ENCODE measurements around the gene GYPB.
"Not testable (repeated sequence)": the region's sequence is repeated elsewhere in the genome, so short reads cannot be mapped to it uniquely, and the experiment has no call there.

DNA sequence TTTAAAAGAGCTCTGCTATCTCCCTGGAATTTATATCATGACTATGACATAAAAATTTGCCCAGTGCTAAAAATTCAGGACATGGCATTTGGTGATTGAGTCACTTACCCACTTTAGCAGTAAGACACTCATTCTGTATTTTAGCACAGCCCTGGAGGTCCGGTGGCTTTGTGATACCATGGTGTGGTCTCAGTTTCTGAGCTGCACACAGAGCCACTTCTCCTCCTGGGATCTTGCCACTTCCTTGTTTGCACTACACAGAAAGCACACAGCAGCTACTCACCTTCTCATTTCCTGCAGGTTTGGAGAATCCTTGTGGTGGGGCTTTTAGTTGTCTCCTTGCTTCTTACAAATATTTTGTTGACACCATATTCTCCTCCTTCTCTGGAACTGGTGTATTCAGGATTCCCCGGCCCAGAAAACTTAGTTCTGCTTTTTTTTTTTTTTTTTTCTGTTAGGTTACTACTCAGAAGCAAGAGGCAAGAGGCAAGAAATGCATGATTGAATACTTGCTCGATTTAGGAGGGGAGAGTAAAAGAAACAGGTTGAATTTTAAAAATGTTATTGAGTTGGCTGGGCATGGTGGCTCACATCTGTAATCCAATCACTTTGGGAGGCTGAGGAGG lies 41.2 kb upstream of the GYPB start:
- TF ChIP-seq, protein P1, sequence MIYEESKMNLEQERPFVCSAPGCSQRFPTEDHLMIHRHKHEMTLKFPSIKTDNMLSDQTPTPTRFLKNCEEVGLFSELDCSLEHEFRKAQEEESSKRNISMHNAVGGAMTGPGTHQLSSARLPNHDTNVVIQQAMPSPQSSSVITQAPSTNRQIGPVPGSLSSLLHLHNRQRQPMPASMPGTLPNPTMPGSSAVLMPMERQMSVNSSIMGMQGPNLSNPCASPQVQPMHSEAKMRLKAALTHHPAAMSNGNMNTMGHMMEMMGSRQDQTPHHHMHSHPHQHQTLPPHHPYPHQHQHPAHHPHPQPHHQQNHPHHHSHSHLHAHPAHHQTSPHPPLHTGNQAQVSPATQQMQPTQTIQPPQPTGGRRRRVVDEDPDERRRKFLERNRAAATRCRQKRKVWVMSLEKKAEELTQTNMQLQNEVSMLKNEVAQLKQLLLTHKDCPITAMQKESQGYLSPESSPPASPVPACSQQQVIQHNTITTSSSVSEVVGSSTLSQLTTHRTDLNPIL (CRISPR knock-in tag; IDR thresholded peaks at IDR 0.05; ENCODE audit: low read depth), result not testable (repeated sequence)
- TF ChIP-seq ZNF8 (CRISPR knock-in tag; IDR thresholded peaks at IDR 0.05); PPARA (CRISPR knock-in tag; IDR thresholded peaks at IDR 0.05; ENCODE audit: borderline replicate concordance); ZC3H10 (CRISPR knock-in tag; IDR thresholded peaks at IDR 0.05); ZFP30 (CRISPR knock-in tag; IDR thresholded peaks at IDR 0.05); PATZ1 (CRISPR knock-in tag; IDR thresholded peaks at IDR 0.05; ENCODE audit: borderline replicate concordance); ISL1 (CRISPR knock-in tag; IDR thresholded peaks at IDR 0.05); RARB (CRISPR knock-in tag; IDR thresholded peaks at IDR 0.05); CSDC2 (CRISPR knock-in tag; IDR thresholded peaks at IDR 0.05); TOX (CRISPR knock-in tag; IDR thresholded peaks at IDR 0.05; ENCODE audit: borderline replicate concordance): not testable (repeated sequence)
- TF ChIP-seq, protein P2, sequence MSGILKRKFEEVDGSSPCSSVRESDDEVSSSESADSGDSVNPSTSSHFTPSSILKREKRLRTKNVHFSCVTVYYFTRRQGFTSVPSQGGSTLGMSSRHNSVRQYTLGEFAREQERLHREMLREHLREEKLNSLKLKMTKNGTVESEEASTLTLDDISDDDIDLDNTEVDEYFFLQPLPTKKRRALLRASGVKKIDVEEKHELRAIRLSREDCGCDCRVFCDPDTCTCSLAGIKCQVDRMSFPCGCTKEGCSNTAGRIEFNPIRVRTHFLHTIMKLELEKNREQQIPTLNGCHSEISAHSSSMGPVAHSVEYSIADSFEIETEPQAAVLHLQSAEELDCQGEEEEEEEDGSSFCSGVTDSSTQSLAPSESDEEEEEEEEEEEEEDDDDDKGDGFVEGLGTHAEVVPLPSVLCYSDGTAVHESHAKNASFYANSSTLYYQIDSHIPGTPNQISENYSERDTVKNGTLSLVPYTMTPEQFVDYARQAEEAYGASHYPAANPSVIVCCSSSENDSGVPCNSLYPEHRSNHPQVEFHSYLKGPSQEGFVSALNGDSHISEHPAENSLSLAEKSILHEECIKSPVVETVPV (CRISPR knock-in tag; IDR thresholded peaks at IDR 0.05), result not testable (repeated sequence)

Data from SK-N-SH treated with all-trans-retinoic acid at 6 μM for 48 hours (cell line).